NCI-H2171 (cell line): ENCODE data around the gene KIF1C.
A peak's percentile ranks its signal among the peaks of the same experiment; 100 is the strongest.

ENCODE experiments used
- DNase-seq: peaks from one replicate; lab custom pipeline; 2025; lab: John Stamatoyannopoulos, UW

KIF1C gene

DNA sequence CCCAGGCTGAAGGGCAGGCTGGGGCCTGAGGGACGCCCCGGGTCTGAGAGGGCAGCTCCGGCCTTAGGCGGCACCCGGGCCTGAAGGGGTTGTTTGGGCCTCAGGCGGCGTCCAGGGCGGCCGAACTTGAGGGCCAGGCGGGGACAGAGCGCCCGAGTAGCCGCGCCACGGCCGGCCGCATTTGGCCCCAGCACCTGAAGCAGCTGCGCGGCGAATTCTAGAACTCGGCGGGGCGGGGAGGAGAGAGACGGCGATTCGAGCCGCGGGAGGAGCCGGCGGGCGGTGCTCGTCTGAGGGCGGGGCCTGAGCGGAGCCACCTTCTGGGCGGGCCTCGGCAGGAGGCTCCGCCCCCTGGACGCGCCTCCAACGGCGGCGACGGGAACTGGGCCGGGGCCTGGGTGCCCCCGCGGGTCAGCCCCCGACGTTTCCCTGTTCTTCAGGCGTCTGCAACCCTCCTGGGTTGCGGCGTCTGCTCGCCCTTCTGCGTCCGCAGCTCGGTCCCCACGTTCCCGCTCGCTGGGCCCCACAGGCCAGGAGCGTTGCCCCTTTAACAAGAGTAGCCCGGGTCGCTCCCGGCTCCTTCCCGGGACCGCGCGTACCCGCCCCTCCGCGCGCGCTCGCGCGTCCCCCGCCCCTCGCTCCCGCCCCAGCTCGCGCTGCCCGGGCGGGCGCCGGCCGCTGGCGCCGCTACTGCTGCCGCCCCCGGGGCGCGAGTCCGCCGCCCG, at the start of gene KIF1C, which contains the start of gene INCA1:
Gene KIF1C, plus strand, starts transcription at position 649 of the 725 bp plus-strand sequence. CDS start 2,297 bp downstream, outside the sequence.
Gene INCA1, minus strand, starts transcription at position 221 of the 725 bp plus-strand sequence. CDS start 3,085 bp downstream, outside the sequence.
- DNase-seq: peak; percentile 87

GRCh38 chr17:4948166-4948930, 49.4 kb upstream of the KIF1C start, which contains the start of gene PFN1:
Gene PFN1 (minus strand): TSS chr17:4948530. CDS start chr17:4948394, 136 bp downstream.
- peak; percentile 79 for DNase-seq

DNA sequence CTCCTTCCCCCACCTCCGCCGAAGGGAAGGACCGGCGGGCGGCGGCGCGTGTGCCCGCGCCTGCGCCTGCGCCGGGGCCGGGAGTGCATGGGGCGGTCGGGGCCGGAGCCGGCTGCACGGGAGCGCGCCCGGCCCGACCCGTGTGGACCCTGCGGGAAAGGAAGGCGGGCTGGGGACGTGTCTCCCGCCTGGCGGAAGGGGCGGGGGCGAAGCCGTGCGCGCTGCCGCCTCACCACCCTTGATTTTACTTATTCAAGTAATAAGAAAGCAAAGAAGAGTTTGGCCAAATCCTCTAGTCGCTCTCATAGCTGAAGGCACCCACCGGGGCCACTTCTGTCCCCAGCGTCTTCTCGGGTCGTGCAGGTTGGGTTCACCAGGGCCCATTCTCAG, 48.8 kb upstream of the KIF1C start:
- DNase-seq: peak; percentile 80

DNA sequence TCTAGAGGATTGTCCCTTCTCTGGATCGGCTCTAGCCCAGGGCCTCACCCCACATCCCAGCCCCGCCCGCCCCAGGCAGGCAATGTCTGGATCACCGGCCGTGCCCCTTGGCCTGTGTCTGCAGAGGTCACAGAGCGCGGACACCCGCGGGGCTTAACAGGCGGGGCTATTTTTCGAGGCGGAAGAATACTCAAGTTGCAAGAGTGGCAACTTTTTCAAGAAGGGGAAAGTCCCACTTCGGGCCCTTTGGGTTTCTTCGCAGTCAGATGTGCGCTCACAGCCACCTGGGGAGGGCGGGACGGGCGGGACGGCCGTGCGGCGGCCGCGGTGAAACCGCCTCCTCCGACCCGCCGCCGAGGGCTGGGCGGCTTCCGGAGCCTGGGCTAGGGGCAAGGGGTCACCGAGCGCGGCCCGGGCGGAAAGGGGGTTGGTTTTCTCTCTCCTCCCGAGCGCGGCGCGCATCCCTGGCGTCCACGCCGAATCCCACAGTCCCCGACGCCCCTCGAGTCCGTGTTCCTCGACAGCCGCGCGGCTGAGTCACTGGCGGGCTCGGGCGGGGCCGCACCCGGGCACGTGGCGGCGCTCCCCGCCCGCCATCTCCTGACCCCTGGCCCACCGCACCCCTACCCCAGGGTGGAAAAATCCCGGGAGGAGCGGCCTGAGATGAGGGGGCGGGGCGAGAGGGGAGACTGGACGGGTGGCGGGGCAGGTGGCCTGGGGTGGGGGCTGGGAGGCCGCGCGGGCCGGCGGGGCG, 48.3 kb upstream of the KIF1C start:
- peak; percentile 59 for DNase-seq

GRCh38 chr17:4950075-4950745, 47.5 kb upstream of the KIF1C start:
- no peak for DNase-seq

- no peak for DNase-seq
Observed at GRCh38 chr17:4950746-4951204, 47.0 kb upstream of the KIF1C start, which contains the start of gene ENO3. Gene ENO3 (plus strand): TSS chr17:4951119. CDS start chr17:4951830, 711 bp downstream.

GRCh38 chr17:4951486-4951885, 46.3 kb upstream of the KIF1C start:
- DNase-seq: no peak

GRCh38 chr17:4953451-4953961, 44.2 kb upstream of the KIF1C start:
- no peak for DNase-seq

DNA sequence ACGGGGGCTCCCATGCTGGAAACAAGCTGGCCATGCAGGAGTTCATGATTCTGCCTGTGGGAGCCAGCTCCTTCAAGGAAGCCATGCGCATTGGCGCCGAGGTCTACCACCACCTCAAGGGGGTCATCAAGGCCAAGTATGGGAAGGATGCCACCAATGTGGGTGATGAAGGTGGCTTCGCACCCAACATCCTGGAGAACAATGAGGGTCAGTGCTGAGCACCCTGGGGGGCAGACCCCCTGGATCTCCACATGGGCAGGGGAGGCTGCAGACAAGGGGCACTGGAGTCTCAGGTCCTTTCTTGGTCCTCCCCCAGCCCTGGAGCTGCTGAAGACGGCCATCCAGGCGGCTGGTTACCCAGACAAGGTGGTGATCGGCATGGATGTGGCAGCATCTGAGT, 42.7 kb upstream of the KIF1C start:
- no peak for DNase-seq

- no peak for DNase-seq
Observed at GRCh38 chr17:4956493-4957061, 41.2 kb upstream of the KIF1C start.

GRCh38 chr17:4958102-4958501, 39.6 kb upstream of the KIF1C start:
- no peak for DNase-seq

DNA sequence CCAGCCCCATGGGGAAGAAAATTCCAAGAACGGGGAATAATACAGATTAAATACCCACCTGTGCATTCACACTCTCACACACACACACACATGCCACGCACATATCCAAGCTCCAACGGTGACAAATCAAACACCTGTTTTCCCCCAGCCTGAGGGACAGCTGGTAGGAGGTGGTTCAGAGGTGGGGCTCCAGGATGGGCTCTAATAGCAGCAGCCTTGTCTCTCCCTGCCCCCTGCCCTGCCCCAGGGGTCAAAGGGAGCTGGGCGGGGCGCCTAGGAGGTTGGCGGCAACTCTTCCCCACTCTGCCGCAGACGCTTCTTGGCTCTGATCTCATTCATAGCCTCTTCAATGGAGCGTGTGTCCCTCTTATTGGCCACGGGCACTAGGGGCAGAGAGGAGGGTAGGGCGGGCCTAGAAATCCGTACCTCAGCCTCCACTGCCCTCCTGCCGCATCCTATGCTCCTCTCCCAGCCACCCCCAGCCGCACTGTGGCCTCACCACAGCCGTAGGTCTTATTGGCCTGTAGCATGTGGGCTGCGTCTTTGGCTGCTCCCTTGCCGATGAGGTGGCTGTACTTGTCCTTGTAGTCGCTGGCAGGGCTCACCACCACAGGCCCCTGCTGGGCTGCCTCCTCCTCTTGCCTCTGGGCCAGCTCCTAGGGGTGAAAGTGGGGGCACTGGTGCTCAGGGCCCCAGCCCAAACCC, 38.3 kb upstream of the KIF1C start:
- DNase-seq: no peak

GRCh38 chr17:4960279-4960922, 37.3 kb upstream of the KIF1C start:
- DNase-seq: no peak

GRCh38 chr17:4965311-4965986, 32.3 kb upstream of the KIF1C start:
- no peak for DNase-seq

- peak; percentile 97 for DNase-seq
Observed at GRCh38 chr17:4966844-4967538, 30.8 kb upstream of the KIF1C start.

DNA sequence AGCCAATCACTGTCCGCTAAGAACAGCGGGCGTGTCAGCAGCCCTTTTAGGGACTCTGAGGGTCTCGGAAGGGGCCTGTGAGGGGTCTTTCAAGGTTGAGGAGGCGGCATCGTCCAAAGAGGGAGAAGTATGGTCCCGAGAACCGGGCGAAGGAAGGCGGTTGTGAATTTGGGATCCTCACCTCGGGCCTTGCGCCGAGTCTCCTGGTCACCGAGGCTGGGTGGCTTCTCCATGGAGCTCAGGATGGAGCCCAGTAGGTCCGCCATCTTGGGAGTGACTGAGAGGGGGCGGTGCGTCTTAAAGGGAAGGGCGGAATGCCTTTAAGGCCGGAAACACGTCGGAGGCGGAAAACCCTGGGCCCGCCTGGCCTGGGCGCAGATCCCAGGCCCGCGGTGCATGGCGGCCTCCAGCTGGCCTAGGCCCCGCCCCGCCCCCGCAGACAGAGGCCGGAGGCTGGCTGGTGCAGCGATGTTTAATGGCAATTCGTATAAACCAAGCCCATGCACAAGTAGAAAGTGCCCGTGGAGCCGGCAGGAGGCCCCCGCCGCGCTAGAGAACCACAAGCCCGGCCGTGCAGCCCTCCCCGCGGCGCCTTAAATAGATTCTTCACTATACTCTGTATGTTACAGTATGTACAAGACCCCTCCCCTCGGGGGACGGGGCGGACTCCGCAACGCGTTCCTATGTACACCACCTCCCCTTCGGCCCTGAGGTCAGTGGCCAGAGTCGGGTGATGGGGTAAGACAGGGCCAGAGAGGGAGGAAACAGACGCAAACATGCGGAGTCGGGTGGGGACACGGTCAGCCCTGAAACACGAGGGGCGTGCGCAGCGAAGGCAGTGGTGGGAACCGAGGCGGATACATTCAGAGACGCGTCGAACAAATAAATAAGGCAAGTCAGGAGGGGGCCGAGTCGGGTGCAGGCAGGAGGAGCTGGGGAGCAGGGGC, 29.9 kb upstream of the KIF1C start, which contains the start of gene SPAG7:
Gene SPAG7, minus strand, starts transcription at position 279 of the 947 bp plus-strand sequence. Its CDS starts 13 bp downstream, at position 266.
- peak; percentile 93 for DNase-seq

- DNase-seq: no peak
Observed at GRCh38 chr17:4968486-4969046, 29.2 kb upstream of the KIF1C start.
